Neuronal stem cell (in vitro differentiated cells): ENCODE measurements around the gene HDAC7.

Experiments
- DNase-seq: peaks from one replicate; pipeline ENCODE4 v3.0.0-alpha.2; 2013; ENCODE audit warnings: low spot score
- H2AFZ ChIP-seq: one replicate; pipeline ENCODE4 v1.6.1; 2013; ENCODE audit warnings: mild to moderate bottlenecking, low read length, inconsistent platforms
- H2AK5ac ChIP-seq: 2 replicates; pipeline ENCODE4 v1.6.1; 2013; ENCODE audit warnings: low read depth, mild to moderate bottlenecking, inconsistent platforms, low read length, moderate library complexity, mixed read lengths
- H2BK120ac ChIP-seq: 2 replicates; pipeline ENCODE4 v1.6.1; 2013; ENCODE audit warnings: low read depth, mild to moderate bottlenecking, inconsistent platforms, low read length, moderate library complexity, mixed read lengths
- H2BK12ac ChIP-seq: one replicate; pipeline ENCODE4 v1.6.1; 2013; ENCODE audit warnings: low read length, inconsistent platforms
- H2BK15ac ChIP-seq: 2 replicates; pipeline ENCODE4 v1.6.1; 2013; ENCODE audit warnings: mild to moderate bottlenecking, low read length, inconsistent platforms, mixed read lengths
- H2BK5ac ChIP-seq: one replicate; pipeline ENCODE4 v1.6.1; 2013; ENCODE audit warnings: inconsistent platforms, mild to moderate bottlenecking, low read length, moderate library complexity
- H3K14ac ChIP-seq: one replicate; pipeline ENCODE4 v1.6.1; 2013; ENCODE audit warnings: low read length, inconsistent platforms
- H3K18ac ChIP-seq: 2 replicates; pipeline ENCODE4 v1.6.1; 2013; ENCODE audit warnings: low read length, inconsistent platforms
- H3K23ac ChIP-seq: 2 replicates; pipeline ENCODE4 v1.6.1; 2013; ENCODE audit warnings: low read depth, mild to moderate bottlenecking, mixed read lengths, low read length, inconsistent platforms; ENCODE audit not compliant: poor library complexity
- H3K27ac ChIP-seq: replicated peaks from 3 replicates; pipeline ENCODE4 v1.5.1; 2013; ENCODE audit warnings: low read length, inconsistent platforms
- H3K27me3 ChIP-seq, 3 experiments: 2 replicates each; pipeline ENCODE4 v1.6.1; 2013; ENCODE audit warnings: low read length in 3 of 3, mild to moderate bottlenecking in 2 of 3, inconsistent platforms in 1 of 3, low read depth in 1 of 3, mixed read lengths in 1 of 3, moderate library complexity in 1 of 3; ENCODE audit not compliant: control insufficient read depth in 3 of 3, insufficient read depth in 3 of 3
- H3K36me3 ChIP-seq, 2 donors: replicated peaks in 1 of 2; 2 replicates each; pipeline ENCODE4 v1.6.1; 2013; ENCODE audit warnings: low read length in 2 of 2; ENCODE audit not compliant: control insufficient read depth in 2 of 2, insufficient read depth in 2 of 2
- H3K4ac ChIP-seq: 2 replicates; pipeline ENCODE4 v1.6.1; 2013; ENCODE audit warnings: inconsistent platforms, mild to moderate bottlenecking, low read length, moderate library complexity
- H3K4me1 ChIP-seq, 2 donors: 1 replicate in 1 of 2; 2 replicates in 1 of 2; pipeline ENCODE4 v1.6.1; 2013; ENCODE audit warnings: low read length in 2 of 2, low read depth in 1 of 2; ENCODE audit not compliant: control insufficient read depth in 2 of 2, insufficient read depth in 1 of 2
- H3K4me2 ChIP-seq: one replicate; pipeline ENCODE4 v1.6.1; 2013; ENCODE audit warnings: mild to moderate bottlenecking, low read length, inconsistent platforms; ENCODE audit not compliant: insufficient read depth, poor library complexity, severe bottlenecking
- H3K4me3 ChIP-seq, 2 donors: 2 replicates each; pipeline ENCODE4 v1.5.1; 2013; ENCODE audit warnings: low read length in 2 of 2, mild to moderate bottlenecking in 2 of 2, inconsistent platforms in 1 of 2, moderate library complexity in 1 of 2
- H3K79me1 ChIP-seq: one replicate; pipeline ENCODE4 v1.6.1; 2013; ENCODE audit warnings: low read depth, mild to moderate bottlenecking, inconsistent platforms, low read length, moderate library complexity
- H3K9ac ChIP-seq: one replicate; pipeline ENCODE4 v1.6.1; 2013; ENCODE audit warnings: mild to moderate bottlenecking, low read depth, low read length, inconsistent platforms; ENCODE audit not compliant: poor library complexity
- H3K9me3 ChIP-seq, 2 donors: replicated peaks in 1 of 2; 2 replicates each; pipeline versions ENCODE3 to v1.6.1; 2013; ENCODE audit warnings: low read length in 2 of 2, mild to moderate bottlenecking in 2 of 2, inconsistent platforms in 1 of 2, low read depth in 1 of 2, mixed read lengths in 1 of 2, moderate library complexity in 1 of 2; ENCODE audit not compliant: control insufficient read depth in 2 of 2, insufficient read depth in 1 of 2
- H4K8ac ChIP-seq: one replicate; pipeline ENCODE4 v1.6.1; 2013; ENCODE audit warnings: low read depth, mild to moderate bottlenecking, inconsistent platforms, low read length, moderate library complexity
- H4K91ac ChIP-seq: one replicate; pipeline ENCODE4 v1.6.1; 2013; ENCODE audit warnings: low read length, low read depth, mild to moderate bottlenecking, inconsistent platforms; ENCODE audit not compliant: poor library complexity
- WGBS, 2 donors: extraction: QIAGEN DNeasy Blood & Tissue Kit; methylation state at CpG; one replicate each; pipeline ENCODE4 v1.1.7; 2013; ENCODE audit warnings: missing lambda C conversion rate in 2 of 2, mixed read lengths in 1 of 2; ENCODE audit not compliant: insufficient read length in 2 of 2, insufficient replicate concordance in 1 of 2; ENCODE audit errors: extremely low coverage in 2 of 2; 5-methylcytosine and 5-hydroxymethylcytosine counted together

HDAC7 gene

GRCh38 chr12:47758834-47759690 is 60.6 kb downstream of the HDAC7 start, which contains the start of gene RAPGEF3:
RAPGEF3 (minus strand) TSS chr12:47758880; CDS start chr12:47758556, 324 bp downstream.
- H2AK5ac ChIP-seq: peak within 1 kb of the TSS; percentile 78
- H3K9me3 ChIP-seq: no peaks in the 10 kb centered on the region
- H3K4me2 ChIP-seq: peak within 1 kb of the TSS; percentile 93
- no CpG with 5 or more reads among the region's 57 CpGs for WGBS, 2 donors
- H3K9ac ChIP-seq: peak within 1 kb of the TSS; percentile 79
- H3K4me3 ChIP-seq: peak within 1 kb of the TSS; percentile 25 to 70
- H3K4ac ChIP-seq: peak within 1 kb of the TSS; percentile 53
- H2BK15ac ChIP-seq: peak within 1 kb of the TSS; percentile 90
- H3K4me1 ChIP-seq: peaks cover 17 to 22% of the 10 kb centered on the region in 2 donors
- DNase-seq: peak; percentile 63
- H3K36me3 ChIP-seq: no peaks in the 10 kb centered on the region
- no peaks in the 10 kb centered on the region for H3K79me1 ChIP-seq
- no peak within 1 kb of the TSS for H4K8ac ChIP-seq
- peak within 1 kb of the TSS; percentile 85 for H2BK12ac ChIP-seq
- H2BK120ac ChIP-seq: no peak within 1 kb of the TSS
- H3K27me3 ChIP-seq: peaks cover 0 to 5% (median 0%) of the 10 kb centered on the region in 3 experiments
- peak within 1 kb of the TSS; percentile 96 for H3K18ac ChIP-seq
- H4K91ac ChIP-seq: peak within 1 kb of the TSS; percentile 50
- peak within 1 kb of the TSS; percentile 26 for H2BK5ac ChIP-seq
- H3K27ac ChIP-seq: no peak within 1 kb of the TSS
- peak within 1 kb of the TSS; percentile 98 for H2AFZ ChIP-seq
- H3K23ac ChIP-seq: peak within 1 kb of the TSS; percentile 70
- peak within 1 kb of the TSS; percentile 77 for H3K14ac ChIP-seq

- H2BK12ac ChIP-seq: no peak overlapping the region
- peaks cover 0 to 5% (median 0%) of the 10 kb centered on the region in 3 experiments for H3K27me3 ChIP-seq
- peak overlapping the region in 1 of 2 donors; percentile 70 for H3K4me3 ChIP-seq
- H4K8ac ChIP-seq: no peak overlapping the region
- H3K18ac ChIP-seq: peak overlapping the region; percentile 85
- DNase-seq: no peak
- H3K14ac ChIP-seq: peak overlapping the region; percentile 77
- H3K9me3 ChIP-seq: no peaks in the 10 kb centered on the region
- peak overlapping the region; percentile 53 for H2BK15ac ChIP-seq
- H2AK5ac ChIP-seq: peak overlapping the region; percentile 56
- H2BK120ac ChIP-seq: no peak overlapping the region
- peak overlapping the region; percentile 26 for H2BK5ac ChIP-seq
- peak overlapping the region; percentile 60 for H3K9ac ChIP-seq
- H3K27ac ChIP-seq: no peak overlapping the region
- H3K23ac ChIP-seq: peak overlapping the region; percentile 70
- H3K36me3 ChIP-seq: no peaks in the 10 kb centered on the region
- H4K91ac ChIP-seq: no peak overlapping the region
- no peak overlapping the region for H3K4ac ChIP-seq
- H3K4me2 ChIP-seq: peak overlapping the region; percentile 93
- WGBS, 2 donors: no CpG with 5 or more reads among the region's 10 CpGs
- H3K4me1 ChIP-seq: peaks cover 17 to 22% of the 10 kb centered on the region in 2 donors
- peak overlapping the region; percentile 98 for H2AFZ ChIP-seq
- no peaks in the 10 kb centered on the region for H3K79me1 ChIP-seq
Observed at GRCh38 chr12:47758584-47758833, 61.2 kb downstream of the HDAC7 start.

GRCh38 chr12:47757840-47758583 is 61.7 kb downstream of the HDAC7 start:
- no peak overlapping the region for H3K27ac ChIP-seq
- DNase-seq: no peak

More at GRCh38 chr12:47757840-47758583, 61.7 kb downstream of the HDAC7 start:
- Histone ChIP-seq H3K18ac (peak overlapping the region; percentile 85), H2AK5ac (peak overlapping the region; percentile 78), H4K91ac (peak overlapping the region; percentile 50), H3K4me1 (peaks cover 17 to 22% of the 10 kb centered on the region in 2 donors), H3K23ac (peak overlapping the region; percentile 70), H3K14ac (peak overlapping the region; percentile 77), H2BK15ac (peak overlapping the region; percentile 90), H4K8ac (no peak overlapping the region), H2AFZ (peak overlapping the region; percentile 98), H3K36me3 (no peaks in the 10 kb centered on the region), H3K9me3 (no peaks in the 10 kb centered on the region), H3K4ac (peak overlapping the region; percentile 53), H3K79me1 (no peaks in the 10 kb centered on the region), H2BK120ac (no peak overlapping the region), H2BK12ac (peak overlapping the region; percentile 85), H3K4me3 (peak overlapping the region in 1 of 2 donors; percentile 70), H3K9ac (peak overlapping the region; percentile 25), H3K27me3 (peaks cover 0 to 5% (median 0%) of the 10 kb centered on the region in 3 experiments), H2BK5ac (no peak overlapping the region), H3K4me2 (peak overlapping the region; percentile 93)
- no CpG with 5 or more reads among the region's 20 CpGs for WGBS, 2 donors
